Stimulated activated memory B cell treated with anti-CD40 and anti-IgM and Interleukin-4, amounts not matched to agents 10 μg/mL and 1 μg/mL and 100 μg/mL, for 72 hours (primary cell): ENCODE measurements around the gene SLC18B1.

Experiments
- ATAC-seq: fragments of 150-1000 bp; cut with Tn5 transposase; 2 replicates; pipeline ENCODE4 v1.10.0; 2021
- H3K27ac Mint-ChIP-seq: one replicate; pipeline ENCODE4 v1.8.0; 2022; ENCODE audit warnings: mild to moderate bottlenecking, mixed read lengths
- H3K27me3 Mint-ChIP-seq: one replicate; pipeline ENCODE4 v1.8.0; 2022; ENCODE audit warnings: mixed read lengths
- H3K36me3 Mint-ChIP-seq: one replicate; pipeline ENCODE4 v1.8.0; 2022; ENCODE audit warnings: mixed read lengths
- H3K4me1 Mint-ChIP-seq: one replicate; pipeline ENCODE4 v1.8.0; 2022; ENCODE audit warnings: mixed read lengths
- H3K4me3 Mint-ChIP-seq: one replicate; pipeline ENCODE4 v1.8.0; 2022; ENCODE audit warnings: mild to moderate bottlenecking, moderate library complexity, mixed read lengths
- H3K9me3 Mint-ChIP-seq: one replicate; pipeline ENCODE4 v1.8.0; 2022; ENCODE audit warnings: mixed read lengths

Gene SLC18B1

GRCh38 chr6:132734694-132735236, 63.7 kb downstream of the SLC18B1 start:
- H3K36me3 Mint-ChIP-seq = no peaks in the 10 kb centered on the region
- H3K9me3 Mint-ChIP-seq = peaks cover 8% of the 10 kb centered on the region
- H3K27ac Mint-ChIP-seq = no peak overlapping the region
- H3K27me3 Mint-ChIP-seq = peaks cover 10% of the 10 kb centered on the region
- H3K4me1 Mint-ChIP-seq = peaks cover 7% of the 10 kb centered on the region
- no peak overlapping the region for H3K4me3 Mint-ChIP-seq
- no peak for ATAC-seq

- H3K4me3 Mint-ChIP-seq = no peak overlapping the region
- H3K4me1 Mint-ChIP-seq = peaks cover 7% of the 10 kb centered on the region
- peaks cover 4% of the 10 kb centered on the region for H3K9me3 Mint-ChIP-seq
- H3K27me3 Mint-ChIP-seq = peaks cover 10% of the 10 kb centered on the region
- ATAC-seq = no peak
- H3K36me3 Mint-ChIP-seq = no peaks in the 10 kb centered on the region
- H3K27ac Mint-ChIP-seq = no peak overlapping the region
Observed at GRCh38 chr6:132733814-132734213, 64.6 kb downstream of the SLC18B1 start.

GRCh38 chr6:132733283-132733682, 65.2 kb downstream of the SLC18B1 start:
- peaks cover 3% of the 10 kb centered on the region for H3K9me3 Mint-ChIP-seq
- no peak for ATAC-seq
- peaks cover 4% of the 10 kb centered on the region for H3K27me3 Mint-ChIP-seq
- no peaks in the 10 kb centered on the region for H3K36me3 Mint-ChIP-seq
- H3K4me1 Mint-ChIP-seq = peaks cover 7% of the 10 kb centered on the region
- no peak overlapping the region for H3K27ac Mint-ChIP-seq
- H3K4me3 Mint-ChIP-seq = no peak overlapping the region

- H3K27ac Mint-ChIP-seq = no peak overlapping the region
- ATAC-seq = no peak
- H3K4me1 Mint-ChIP-seq = peaks cover 8% of the 10 kb centered on the region
Observed at GRCh38 chr6:132731086-132731485, 67.4 kb downstream of the SLC18B1 start.

GRCh38 chr6:132730560-132730959, 67.9 kb downstream of the SLC18B1 start:
- Mint-ChIP-seq H3K4me1 (peaks cover 13% of the 10 kb centered on the region), H3K4me3 (no peak overlapping the region), H3K27me3 (no peaks in the 10 kb centered on the region), H3K36me3 (no peaks in the 10 kb centered on the region), H3K27ac (no peak overlapping the region), H3K9me3 (no peaks in the 10 kb centered on the region)
- no peak for ATAC-seq

More at GRCh38 chr6:132731086-132731485, 67.4 kb downstream of the SLC18B1 start:
- H3K27me3 Mint-ChIP-seq = no peaks in the 10 kb centered on the region
- H3K4me3 Mint-ChIP-seq = no peak overlapping the region
- H3K9me3 Mint-ChIP-seq = no peaks in the 10 kb centered on the region
- H3K36me3 Mint-ChIP-seq = no peaks in the 10 kb centered on the region

- no peaks in the 10 kb centered on the region for H3K27me3 Mint-ChIP-seq
- H3K36me3 Mint-ChIP-seq = no peaks in the 10 kb centered on the region
Observed at GRCh38 chr6:132728616-132729015, 69.8 kb downstream of the SLC18B1 start.

GRCh38 chr6:132726608-132726975, 71.8 kb downstream of the SLC18B1 start:
- H3K9me3 Mint-ChIP-seq = no peaks in the 10 kb centered on the region
- no peak for ATAC-seq
- peaks cover 15% of the 10 kb centered on the region for H3K4me1 Mint-ChIP-seq
- no peak overlapping the region for H3K4me3 Mint-ChIP-seq
- H3K36me3 Mint-ChIP-seq = no peaks in the 10 kb centered on the region
- no peaks in the 10 kb centered on the region for H3K27me3 Mint-ChIP-seq
- no peak overlapping the region for H3K27ac Mint-ChIP-seq

More at GRCh38 chr6:132728616-132729015, 69.8 kb downstream of the SLC18B1 start:
- H3K4me1 Mint-ChIP-seq = peaks cover 15% of the 10 kb centered on the region
- ATAC-seq = no peak
- no peak overlapping the region for H3K27ac Mint-ChIP-seq
- H3K4me3 Mint-ChIP-seq = no peak overlapping the region
- H3K9me3 Mint-ChIP-seq = no peaks in the 10 kb centered on the region

GRCh38 chr6:132725947-132726607, 72.4 kb downstream of the SLC18B1 start:
- H3K4me3 Mint-ChIP-seq = no peak overlapping the region
- H3K4me1 Mint-ChIP-seq = peaks cover 15% of the 10 kb centered on the region
- no peaks in the 10 kb centered on the region for H3K9me3 Mint-ChIP-seq
- no peak overlapping the region for H3K27ac Mint-ChIP-seq
- no peaks in the 10 kb centered on the region for H3K36me3 Mint-ChIP-seq
- ATAC-seq = no peak
- H3K27me3 Mint-ChIP-seq = no peaks in the 10 kb centered on the region

GRCh38 chr6:132725471-132725870, 73.0 kb downstream of the SLC18B1 start:
- Mint-ChIP-seq H3K9me3 (no peaks in the 10 kb centered on the region), H3K36me3 (no peaks in the 10 kb centered on the region), H3K4me1 (peaks cover 15% of the 10 kb centered on the region), H3K27me3 (no peaks in the 10 kb centered on the region), H3K27ac (no peak overlapping the region), H3K4me3 (no peak overlapping the region)
- no peak for ATAC-seq

- H3K4me3 Mint-ChIP-seq = no peak overlapping the region
- H3K27ac Mint-ChIP-seq = no peak overlapping the region
- H3K9me3 Mint-ChIP-seq = no peaks in the 10 kb centered on the region
- no peaks in the 10 kb centered on the region for H3K4me1 Mint-ChIP-seq
- H3K27me3 Mint-ChIP-seq = peaks cover 26% of the 10 kb centered on the region
- no peaks in the 10 kb centered on the region for H3K36me3 Mint-ChIP-seq
- no peak for ATAC-seq
Observed at GRCh38 chr6:132719736-132720448, 78.5 kb downstream of the SLC18B1 start.
